HEK293 (cell line): Measurements from ENCODE around the gene IL36B.

Source experiments
- ZNF549 ChIP-seq: fragments of 450-650 bp; IDR thresholded peaks from 2 replicates; pipeline ENCODE4 v1.5.1; 2018; ENCODE audit warnings: missing biosample characterization, missing genetic modification characterization, mild to moderate bottlenecking, inconsistent platforms, moderate library complexity
- TF ChIP-seq, protein P1 (sequence below): fragments of 450-650 bp; formaldehyde crosslinking; IDR thresholded peaks from 2 replicates; pipeline ENCODE4 v1.5.1; 2016; ENCODE audit warnings: missing biosample characterization, missing genetic modification characterization

DNA sequence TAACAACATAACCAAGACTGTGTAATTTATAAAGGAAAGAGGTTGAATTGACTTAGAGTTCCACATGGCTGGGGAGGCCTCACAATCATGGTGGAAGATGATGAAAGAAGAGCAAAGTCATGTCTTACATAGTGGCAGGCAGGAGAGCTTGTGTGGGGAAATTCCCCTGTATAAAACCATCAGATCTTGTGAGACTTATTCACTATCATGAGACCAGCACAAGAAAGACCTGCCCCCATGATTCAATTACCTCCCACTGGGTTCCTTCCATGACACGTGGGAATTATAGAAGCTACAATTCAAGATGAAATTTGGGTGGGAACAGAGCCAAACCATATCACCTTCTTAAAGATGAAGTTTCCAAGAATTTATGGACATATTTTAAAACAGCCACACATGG, 3.9 kb upstream of the IL36B start:
- TF ChIP-seq, protein P1, sequence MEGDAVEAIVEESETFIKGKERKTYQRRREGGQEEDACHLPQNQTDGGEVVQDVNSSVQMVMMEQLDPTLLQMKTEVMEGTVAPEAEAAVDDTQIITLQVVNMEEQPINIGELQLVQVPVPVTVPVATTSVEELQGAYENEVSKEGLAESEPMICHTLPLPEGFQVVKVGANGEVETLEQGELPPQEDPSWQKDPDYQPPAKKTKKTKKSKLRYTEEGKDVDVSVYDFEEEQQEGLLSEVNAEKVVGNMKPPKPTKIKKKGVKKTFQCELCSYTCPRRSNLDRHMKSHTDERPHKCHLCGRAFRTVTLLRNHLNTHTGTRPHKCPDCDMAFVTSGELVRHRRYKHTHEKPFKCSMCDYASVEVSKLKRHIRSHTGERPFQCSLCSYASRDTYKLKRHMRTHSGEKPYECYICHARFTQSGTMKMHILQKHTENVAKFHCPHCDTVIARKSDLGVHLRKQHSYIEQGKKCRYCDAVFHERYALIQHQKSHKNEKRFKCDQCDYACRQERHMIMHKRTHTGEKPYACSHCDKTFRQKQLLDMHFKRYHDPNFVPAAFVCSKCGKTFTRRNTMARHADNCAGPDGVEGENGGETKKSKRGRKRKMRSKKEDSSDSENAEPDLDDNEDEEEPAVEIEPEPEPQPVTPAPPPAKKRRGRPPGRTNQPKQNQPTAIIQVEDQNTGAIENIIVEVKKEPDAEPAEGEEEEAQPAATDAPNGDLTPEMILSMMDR (tag by site-specific recombination): no peak
- no peak for TF ChIP-seq ZNF549 (tag by site-specific recombination)
